ENCODE results near the gene FNDC3B.

The FNDC3B gene

GRCh38 chr3:172198428-172198827 lies 159.1 kb downstream of the FNDC3B start:
- no peak for TF ChIP-seq CTCF (IDR thresholded peaks at IDR 0.05)

DNA sequence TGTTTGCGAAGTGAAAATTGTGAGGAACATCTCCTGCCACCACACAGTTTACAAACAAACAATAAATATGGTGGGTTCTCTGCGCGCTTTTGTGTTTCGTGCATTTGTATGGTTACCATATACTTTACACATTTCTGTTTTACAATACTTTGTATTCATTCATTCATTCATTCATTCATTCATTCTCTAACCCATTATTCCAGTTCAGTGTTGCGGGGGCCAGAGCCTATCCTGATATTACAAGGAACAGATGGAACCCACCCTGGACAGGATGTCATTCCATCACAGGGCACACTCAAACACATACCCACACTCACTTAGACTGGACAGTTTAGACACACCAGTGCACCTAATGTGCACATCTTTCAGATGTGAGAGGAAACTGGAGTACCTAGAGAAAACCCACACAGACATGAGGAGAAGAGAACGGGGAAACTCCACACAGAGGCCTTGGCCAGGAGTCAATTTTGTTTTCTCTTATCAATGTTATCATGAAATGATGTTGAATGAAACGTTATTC lies 160.5 kb downstream of the FNDC3B start:
- TF ChIP-seq CTCF (IDR thresholded peaks at IDR 0.05) = no peak

DNA sequence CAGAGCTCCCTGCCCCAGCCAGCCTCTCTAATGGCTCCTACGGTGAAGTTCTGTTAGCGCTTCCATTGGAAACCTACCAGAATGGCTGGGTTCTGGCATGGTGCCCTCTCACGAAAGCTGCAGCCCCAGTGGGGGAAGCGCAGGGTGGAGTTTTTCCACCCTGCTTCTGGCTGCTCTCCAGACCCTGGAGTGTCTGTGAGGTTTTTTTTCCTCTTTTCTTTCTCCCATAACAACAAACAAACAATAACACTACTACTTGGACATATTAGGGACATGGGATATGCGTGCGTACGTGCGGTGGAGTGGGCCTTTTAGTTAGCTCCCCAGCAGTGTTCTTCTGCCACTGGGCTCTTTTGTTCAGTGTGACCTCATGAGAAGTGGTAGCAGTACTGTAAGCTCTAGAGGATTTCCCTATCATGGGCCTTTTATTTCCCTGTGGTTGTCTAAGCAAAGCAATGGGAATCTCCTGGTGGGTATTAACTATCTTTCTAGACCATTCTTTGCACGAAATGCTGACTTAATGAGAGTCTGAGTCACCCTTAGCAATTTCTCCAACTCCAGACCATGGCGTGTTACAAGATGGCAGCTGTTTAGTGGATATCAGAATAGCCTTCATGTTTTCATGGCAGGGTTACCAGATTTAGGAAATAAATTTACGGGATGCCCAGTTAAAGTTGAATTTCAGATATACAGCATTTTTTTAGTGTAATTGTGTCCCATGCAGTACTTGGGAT lies 161.9 kb downstream of the FNDC3B start:
- no peak for TF ChIP-seq CTCF (IDR thresholded peaks at IDR 0.05)

- no peak for TF ChIP-seq CTCF (IDR thresholded peaks at IDR 0.05)
These were observed 162.5 kb downstream of the FNDC3B start for GRCh38 chr3:172201870-172202236.

GRCh38 chr3:172202797-172203196 lies 163.4 kb downstream of the FNDC3B start:
- no peak for TF ChIP-seq CTCF (IDR thresholded peaks at IDR 0.05)

GRCh38 chr3:172203522-172204258 lies 164.3 kb downstream of the FNDC3B start:
- no peak for TF ChIP-seq CTCF (IDR thresholded peaks at IDR 0.05)

GRCh38 chr3:172204716-172205115 lies 165.3 kb downstream of the FNDC3B start:
- no peak for TF ChIP-seq CTCF (IDR thresholded peaks at IDR 0.05)

Measured in LNCAP (cell line).